HEK293 (cell line): ENCODE results near the gene MICAL3.
A peak's percentile ranks its signal among the peaks of the same experiment; 100 is the strongest.

Experiments
- CTCF ChIA-PET: fragments of 350-600 bp; formaldehyde crosslinking; extraction: SDS; loops from one replicate; lab custom pipeline; 2021; ENCODE audit warnings: antibody characterized with exemption; lab: Yijun Ruan, JAX
- POLR2A ChIA-PET: fragments of 300-600 bp; formaldehyde crosslinking; extraction: SDS; loops from one replicate; lab custom pipeline; 2020; ENCODE audit warnings: antibody characterized with exemption, inconsistent platforms; lab: Yijun Ruan, JAX
- H3K27ac ChIP-seq: fragments of 200-500 bp; sonication (Bioruptor generic); 2 replicates; pipeline ENCODE4 v1.5.1; 2014; ENCODE audit warnings: low read depth, low read length, control low read depth, inconsistent platforms; ENCODE audit errors: extremely low read depth
- H3K36me3 ChIP-seq, 2 experiments: fragments of 200-500 bp in 1 of 2; sonication (Bioruptor generic) in 1 of 2; 1 replicate in 1 of 2; 2 replicates in 1 of 2; pipeline ENCODE4 v1.5.1; 2014 to 2017; ENCODE audit warnings: inconsistent platforms in 2 of 2, low read length in 2 of 2; ENCODE audit not compliant: control insufficient read depth in 2 of 2, insufficient read depth in 1 of 2
- H3K4me1 ChIP-seq: fragments of 200-500 bp; sonication (Bioruptor generic); 2 replicates; pipeline ENCODE4 v1.5.1; 2014; ENCODE audit warnings: mild to moderate bottlenecking, low read length, inconsistent platforms; ENCODE audit not compliant: control insufficient read depth, insufficient read depth
- H3K4me3 ChIP-seq: 2 replicates; pipeline ENCODE4 v1.5.1; 2011; ENCODE audit warnings: low read depth, mild to moderate bottlenecking, control low read depth, low read length, moderate library complexity
- H3K9me3 ChIP-seq: fragments of 200-500 bp; sonication (Bioruptor generic); 2 replicates; pipeline ENCODE4 v1.5.1; 2014; ENCODE audit warnings: low read depth, low read length, inconsistent platforms; ENCODE audit not compliant: control insufficient read depth, insufficient read depth
- FEZF1 ChIP-seq: fragments of 450-650 bp; formaldehyde crosslinking; IDR thresholded peaks from 2 replicates; pipeline ENCODE4 v1.5.1; 2016; ENCODE audit warnings: missing biosample characterization, missing genetic modification characterization
- GLIS2 ChIP-seq: fragments of 450-650 bp; formaldehyde crosslinking; IDR thresholded peaks from 2 replicates; pipeline ENCODE4 v1.5.1; 2016; ENCODE audit warnings: missing biosample characterization, missing genetic modification characterization
- HIC1 ChIP-seq: fragments of 450-650 bp; formaldehyde crosslinking; IDR thresholded peaks from 2 replicates; pipeline ENCODE4 v1.5.1; 2016; ENCODE audit warnings: missing biosample characterization, missing genetic modification characterization
- HOXD13 ChIP-seq: sonication (generic); formaldehyde crosslinking; IDR thresholded peaks from 2 replicates; pipeline ENCODE4 v1.8.0; 2022; ENCODE audit warnings: missing genetic modification reagents, borderline replicate concordance
- PRDM10 ChIP-seq: fragments of 450-650 bp; formaldehyde crosslinking; IDR thresholded peaks from 2 replicates; pipeline ENCODE4 v1.5.1; 2016; ENCODE audit warnings: missing biosample characterization, missing genetic modification characterization
- PRDM2 ChIP-seq: fragments of 450-650 bp; formaldehyde crosslinking; IDR thresholded peaks from 2 replicates; pipeline ENCODE4 v1.5.1; 2016; ENCODE audit warnings: missing biosample characterization, missing genetic modification characterization, borderline replicate concordance
- ZBTB1 ChIP-seq: fragments of 450-650 bp; formaldehyde crosslinking; IDR thresholded peaks from 2 replicates; pipeline ENCODE4 v1.5.1; 2016; ENCODE audit warnings: missing biosample characterization, missing genetic modification characterization
- ZBTB49 ChIP-seq: fragments of 450-650 bp; formaldehyde crosslinking; IDR thresholded peaks from 2 replicates; pipeline ENCODE4 v1.5.1; 2016; ENCODE audit warnings: missing biosample characterization, missing genetic modification characterization, low read depth
- ZEB2 ChIP-seq: fragments of 450-650 bp; formaldehyde crosslinking; IDR thresholded peaks from 2 replicates; pipeline ENCODE4 v1.5.1; 2016; ENCODE audit warnings: missing biosample characterization, missing genetic modification characterization
- ZFHX2 ChIP-seq: fragments of 450-650 bp; formaldehyde crosslinking; conservative IDR thresholded peaks from 2 replicates; pipeline ENCODE4 v1.5.1; 2016; ENCODE audit warnings: missing biosample characterization, missing genetic modification characterization
- ZIC2 ChIP-seq: fragments of 450-650 bp; formaldehyde crosslinking; IDR thresholded peaks from 2 replicates; pipeline ENCODE4 v1.5.1; 2016; ENCODE audit warnings: missing biosample characterization, missing genetic modification characterization
- ZNF121 ChIP-seq: fragments of 450-650 bp; formaldehyde crosslinking; IDR thresholded peaks from 2 replicates; pipeline ENCODE4 v1.5.1; 2016; ENCODE audit warnings: missing biosample characterization, missing genetic modification characterization
- ZNF175 ChIP-seq: fragments of 450-650 bp; formaldehyde crosslinking; IDR thresholded peaks from 2 replicates; pipeline ENCODE4 v1.5.1; 2016; ENCODE audit warnings: missing biosample characterization, missing genetic modification characterization
- ZNF341 ChIP-seq: fragments of 450-650 bp; formaldehyde crosslinking; IDR thresholded peaks from 2 replicates; pipeline ENCODE4; 2016; ENCODE audit warnings: low read depth, missing biosample characterization, missing genetic modification characterization
- ZNF398 ChIP-seq: fragments of 450-650 bp; formaldehyde crosslinking; IDR thresholded peaks from 2 replicates; pipeline ENCODE4 v1.5.1; 2017; ENCODE audit warnings: missing biosample characterization, missing genetic modification characterization
- ZNF426 ChIP-seq: fragments of 450-650 bp; formaldehyde crosslinking; IDR thresholded peaks from 2 replicates; pipeline ENCODE4 v1.5.1; 2017; ENCODE audit warnings: missing biosample characterization, missing genetic modification characterization, mild to moderate bottlenecking, inconsistent platforms, moderate library complexity
- ZNF514 ChIP-seq: fragments of 450-650 bp; formaldehyde crosslinking; IDR thresholded peaks from 2 replicates; pipeline ENCODE4 v1.5.1; 2016; ENCODE audit warnings: missing biosample characterization, missing genetic modification characterization
- ZNF544 ChIP-seq: fragments of 450-650 bp; formaldehyde crosslinking; IDR thresholded peaks from 2 replicates; pipeline ENCODE4 v1.5.0; 2017; ENCODE audit warnings: missing biosample characterization, missing genetic modification characterization
- ZSCAN4 ChIP-seq: fragments of 450-650 bp; formaldehyde crosslinking; IDR thresholded peaks from 2 replicates; pipeline ENCODE4 v1.5.1; 2017; ENCODE audit warnings: missing biosample characterization, missing genetic modification characterization

MICAL3 gene

GRCh38 chr22:17961446-17961729, 63.0 kb downstream of the MICAL3 start (continued):
- TF ChIP-seq ZBTB49 (tag by site-specific recombination) (no peak), ZNF426 (no peak), ZNF121 (tag by site-specific recombination) (no peak), HOXD13 (CRISPR knock-in tag) (no peak), ZIC2 (peak; percentile 35; the same call in 1 of the 2 replicates), GLIS2 (tag by site-specific recombination) (0 out of 2 replicates have a peak, but pooled peaks have one; percentile 15), ZNF175 (tag by site-specific recombination) (no peak), ZNF341 (tag by site-specific recombination) (no peak), ZNF544 (tag by site-specific recombination) (no peak), ZBTB1 (tag by site-specific recombination) (no peak), FEZF1 (no peak), ZFHX2 (tag by site-specific recombination) (peak; percentile 46; the same call in 1 of the 2 replicates), ZEB2 (tag by site-specific recombination) (no peak), ZSCAN4 (tag by site-specific recombination) (no peak), PRDM10 (tag by site-specific recombination) (no peak)

- no peak overlapping the region for H3K27ac ChIP-seq
- H3K4me3 ChIP-seq, result no peak overlapping the region
- 0 out of 2 replicates have a peak, but pooled peaks cover 3% of the 10 kb centered on the region for H3K4me1 ChIP-seq
- ChIA-PET CTCF (interaction anchor here (0.6 kb wide), 1 partner anchor 32 kb away, joined by 3 read pairs; no protein-coding TSS in a partner anchor), POLR2A (no interaction called here)
- H3K36me3 ChIP-seq, result peaks cover 0 to 6% of the 10 kb centered on the region in 2 experiments; a peak in 1 of 3 replicates
- no peaks in the 10 kb centered on the region for H3K9me3 ChIP-seq
- no peak for TF ChIP-seq ZNF514 (tag by site-specific recombination)
- no peak for TF ChIP-seq HIC1 (tag by site-specific recombination)
- no peak for TF ChIP-seq PRDM2
- TF ChIP-seq ZNF398 (tag by site-specific recombination), result no peak
Measured at GRCh38 chr22:17960695-17961445, 63.5 kb downstream of the MICAL3 start.
